A549 (cell line): ENCODE data around the gene SECISBP2L. TPM values are rescaled to one million over a fixed set of nuclear protein-coding genes. Genes with fewer than 3 reads are reported as not detected.

Experiments used
- ATAC-seq, 2 experiments: fragments of 200-7000 bp in 1 of 2; fragments of >200 bp in 1 of 2; cut with Nextera tagmentation in 1 of 2; cut with Tn5 transposase in 1 of 2; 3 replicates each; pipeline versions ENCODE4 v1.8.0 to v1.9.1; 2018 to 2020; ENCODE audit warnings: mild to moderate bottlenecking in 1 of 2, moderate library complexity in 1 of 2
- CTCF ChIA-PET: fragments of 300-600 bp; sonication (Branson Sonifier 250); formaldehyde crosslinking; extraction: SDS; loops from one replicate; lab custom pipeline; 2021; ENCODE audit warnings: antibody characterized with exemption, inconsistent platforms; lab: Yijun Ruan, JAX
- POLR2A ChIA-PET: fragments of 350-600 bp; formaldehyde crosslinking; extraction: SDS; loops from one replicate; lab custom pipeline; 2021; ENCODE audit warnings: antibody characterized with exemption, inconsistent platforms; lab: Yijun Ruan, JAX
- DNase-seq, 2 experiments: peaks; one replicate each; pipeline versions ENCODE4 v3.0.0 to v3.0.0-alpha.2; 2011 to 2016; ENCODE audit warnings: low read depth in 1 of 2, low spot score in 1 of 2
- FAIRE-seq: peaks from 2 replicates; lab custom pipeline; 2011; peaks lifted over from hg19 to GRCh38; lab: Jason Lieb, UNC
- H3K27ac ChIP-seq, 2 experiments: fragments of >200 bp; sonication (Bioruptor Twin); formaldehyde crosslinking; 3 replicates each; pipeline ENCODE4 v1.5.1; 2016 to 2017
- H3K4me1 ChIP-seq: fragments of >200 bp; sonication (Bioruptor Twin); formaldehyde crosslinking; 3 replicates; pipeline ENCODE4 v1.6.1; 2016
- H3K4me2 ChIP-seq: fragments of >200 bp; sonication (Bioruptor Twin); formaldehyde crosslinking; 3 replicates; pipeline ENCODE4 v1.6.1; 2016
- H3K4me3 ChIP-seq: fragments of >200 bp; sonication (Bioruptor Twin); formaldehyde crosslinking; 3 replicates; pipeline ENCODE4 v1.5.1; 2016
- H3K9me3 ChIP-seq: fragments of >200 bp; sonication (Bioruptor Twin); formaldehyde crosslinking; 3 replicates; pipeline ENCODE4 v1.6.1; 2016
- CBX2 ChIP-seq: fragments of 200-600 bp; sonication (generic); IDR thresholded peaks from 2 replicates; pipeline ENCODE4 v1.6.1; 2016; ENCODE audit warnings: low read depth, mild to moderate bottlenecking, borderline replicate concordance
- CEBPB ChIP-seq, 2 experiments: fragments of >200 bp in 1 of 2; sonication (Bioruptor Twin) in 1 of 2; formaldehyde crosslinking in 1 of 2; IDR thresholded peaks; 2 replicates each; pipeline ENCODE4 v1.6.1; 2012 to 2016
- CHD2 ChIP-seq: fragments of 150-350 bp; IDR thresholded peaks from 2 replicates; pipeline ENCODE4 v1.6.1; 2014; ENCODE audit warnings: low read length; ENCODE audit not compliant: partially characterized antibody
- ESRRA ChIP-seq: fragments of 150-350 bp; IDR thresholded peaks from 2 replicates; pipeline ENCODE4 v1.6.1; 2014; ENCODE audit warnings: mild to moderate bottlenecking, low read length, borderline replicate concordance
- FOSL2 ChIP-seq, 2 experiments: fragments of 450-650 bp in 1 of 2; fragments of >200 bp in 1 of 2; sonication (Bioruptor Twin) in 1 of 2; formaldehyde crosslinking; IDR thresholded peaks; 2 replicates each; pipeline versions ENCODE4 v1.5.0 to v1.6.1; 2016 to 2020; ENCODE audit warnings: mild to moderate bottlenecking in 1 of 2, moderate library complexity in 1 of 2
- FOXS1 ChIP-seq: fragments of 250-450 bp; sonication (Bioruptor Pico); IDR thresholded peaks from 2 replicates; pipeline ENCODE4 v1.5.0; 2020; ENCODE audit warnings: mild to moderate bottlenecking, moderate library complexity
- HDAC2 ChIP-seq: fragments of 200-600 bp; sonication (generic); IDR thresholded peaks from 2 replicates; pipeline ENCODE4 v1.6.1; 2016
- HEYL ChIP-seq: fragments of 250-450 bp; sonication (Bioruptor Pico); IDR thresholded peaks from 2 replicates; pipeline ENCODE4 v1.8.0; 2021; ENCODE audit warnings: mild to moderate bottlenecking, moderate library complexity
- JUNB ChIP-seq: fragments of >200 bp; sonication (Bioruptor Twin); formaldehyde crosslinking; IDR thresholded peaks from 2 replicates; pipeline ENCODE4 v1.6.1; 2016
- KDM5A ChIP-seq: fragments of 200-600 bp; sonication (generic); IDR thresholded peaks from 2 replicates; pipeline ENCODE4 v1.6.1; 2016; ENCODE audit warnings: antibody characterized with exemption, mild to moderate bottlenecking
- MYC ChIP-seq: IDR thresholded peaks from 2 replicates; pipeline ENCODE4 v1.6.1; 2012; ENCODE audit warnings: mild to moderate bottlenecking, inconsistent platforms, low read length, improper control_type of control experiment, borderline replicate concordance
- NFE2L2 ChIP-seq: fragments of 150-350 bp; conservative IDR thresholded peaks from 2 replicates; pipeline ENCODE4 v1.6.1; 2014; ENCODE audit warnings: low read length
- POLR2A ChIP-seq: IDR thresholded peaks from 2 replicates; pipeline ENCODE4 v1.6.1; 2012; ENCODE audit warnings: mild to moderate bottlenecking, low read length
- RARB ChIP-seq: fragments of 250-450 bp; sonication (Bioruptor Pico); IDR thresholded peaks from 2 replicates; pipeline ENCODE4 v1.8.0; 2021; ENCODE audit warnings: mild to moderate bottlenecking, moderate library complexity
- RFX5 ChIP-seq: fragments of 450-650 bp; IDR thresholded peaks from 2 replicates; pipeline ENCODE4 v1.7.1; 2014; ENCODE audit warnings: antibody characterized with exemption, mild to moderate bottlenecking, moderate library complexity
- RNF2 ChIP-seq: fragments of 200-600 bp; sonication (generic); IDR thresholded peaks from 2 replicates; pipeline ENCODE4 v1.6.1; 2016; ENCODE audit warnings: low read depth, mild to moderate bottlenecking, antibody characterized with exemption, moderate library complexity, borderline replicate concordance
- SREBF2 ChIP-seq: fragments of 450-650 bp; IDR thresholded peaks from 2 replicates; pipeline ENCODE4 v1.6.1; 2014; ENCODE audit warnings: mild to moderate bottlenecking, moderate library complexity
- ZSCAN20 ChIP-seq: fragments of 250-450 bp; sonication (Bioruptor Pico); IDR thresholded peaks from 2 replicates; pipeline ENCODE4 v1.8.0; 2022; ENCODE audit warnings: mild to moderate bottlenecking, moderate library complexity
- WGBS: methylation state at CpG from one replicate; pipeline ENCODE4 v1.1.6; 2017; ENCODE audit errors: missing lambda C conversion rate; 5-methylcytosine and 5-hydroxymethylcytosine counted together
- polyA plus RNA-seq, 4 experiments: library from polyadenylated mRNA; depleted of rRNA in 3 of 4; stranded (reverse); fragments of >200 nt; fragmentation: RNase III in 1 of 4; extraction: RNeasy Plus Mini Kit Qiagen cat#74134 plus additional on column Dnase treatment in 1 of 4; gene quantifications; 2 replicates in 3 of 4; 3 replicates in 1 of 4; pipeline ENCODE4 v1.2.3, GENCODE V29; 2011 to 2017
- TF ChIP-seq, protein P1 (sequence below): fragments of 150-350 bp; IDR thresholded peaks from 2 replicates; pipeline ENCODE4 v1.6.1; 2014; ENCODE audit warnings: low read depth, mild to moderate bottlenecking, low read length
- TF ChIP-seq, protein P2 (sequence below): IDR thresholded peaks from 2 replicates; pipeline ENCODE4 v1.6.1; 2012
- TF ChIP-seq, protein P3 (sequence below): fragments of 250-450 bp; sonication (Bioruptor Pico); IDR thresholded peaks from 2 replicates; pipeline ENCODE4 v1.5.0; 2020; ENCODE audit warnings: low read depth, mild to moderate bottlenecking, moderate library complexity
- TF ChIP-seq, protein P4 (sequence below): IDR thresholded peaks from 2 replicates; pipeline ENCODE4 v1.6.1; 2012; ENCODE audit warnings: low read depth, borderline replicate concordance
- TF ChIP-seq, protein P5 (sequence below): fragments of >200 bp; sonication (Bioruptor Twin); formaldehyde crosslinking; IDR thresholded peaks from 3 replicates; pipeline ENCODE4 v1.5.1; 2016

SECISBP2L gene
- polyA plus RNA-seq, 2 of the 4 experiments (the other 2 are of a cell fraction), result 7.5 to 15.0 TPM

DNA sequence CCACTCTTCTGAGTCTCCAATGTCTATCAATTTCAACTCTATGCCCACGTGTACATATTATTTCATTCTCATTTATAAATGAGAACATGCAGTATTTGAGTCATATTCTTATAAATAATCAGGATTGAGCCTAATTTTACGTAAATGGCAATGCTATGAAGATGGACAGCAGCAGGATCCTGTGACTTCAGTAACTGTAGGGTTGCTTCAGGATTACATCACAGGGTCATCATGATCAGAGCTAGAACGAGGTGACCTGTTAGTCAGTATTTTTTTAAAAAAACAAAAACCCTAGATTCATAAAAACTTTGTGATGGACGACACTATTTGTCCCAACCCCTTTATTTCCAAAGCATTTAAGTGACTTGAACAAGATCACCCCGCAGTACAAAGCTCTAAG is 104.3 kb downstream of the SECISBP2L start (continued):
- TF ChIP-seq, protein P1, sequence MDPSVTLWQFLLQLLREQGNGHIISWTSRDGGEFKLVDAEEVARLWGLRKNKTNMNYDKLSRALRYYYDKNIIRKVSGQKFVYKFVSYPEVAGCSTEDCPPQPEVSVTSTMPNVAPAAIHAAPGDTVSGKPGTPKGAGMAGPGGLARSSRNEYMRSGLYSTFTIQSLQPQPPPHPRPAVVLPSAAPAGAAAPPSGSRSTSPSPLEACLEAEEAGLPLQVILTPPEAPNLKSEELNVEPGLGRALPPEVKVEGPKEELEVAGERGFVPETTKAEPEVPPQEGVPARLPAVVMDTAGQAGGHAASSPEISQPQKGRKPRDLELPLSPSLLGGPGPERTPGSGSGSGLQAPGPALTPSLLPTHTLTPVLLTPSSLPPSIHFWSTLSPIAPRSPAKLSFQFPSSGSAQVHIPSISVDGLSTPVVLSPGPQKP, result no peak
- TF ChIP-seq, protein P2, sequence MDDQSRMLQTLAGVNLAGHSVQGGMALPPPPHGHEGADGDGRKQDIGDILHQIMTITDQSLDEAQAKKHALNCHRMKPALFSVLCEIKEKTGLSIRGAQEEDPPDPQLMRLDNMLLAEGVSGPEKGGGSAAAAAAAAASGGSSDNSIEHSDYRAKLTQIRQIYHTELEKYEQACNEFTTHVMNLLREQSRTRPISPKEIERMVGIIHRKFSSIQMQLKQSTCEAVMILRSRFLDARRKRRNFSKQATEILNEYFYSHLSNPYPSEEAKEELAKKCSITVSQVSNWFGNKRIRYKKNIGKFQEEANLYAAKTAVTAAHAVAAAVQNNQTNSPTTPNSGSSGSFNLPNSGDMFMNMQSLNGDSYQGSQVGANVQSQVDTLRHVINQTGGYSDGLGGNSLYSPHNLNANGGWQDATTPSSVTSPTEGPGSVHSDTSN, result no peak
- TF ChIP-seq, protein P3, sequence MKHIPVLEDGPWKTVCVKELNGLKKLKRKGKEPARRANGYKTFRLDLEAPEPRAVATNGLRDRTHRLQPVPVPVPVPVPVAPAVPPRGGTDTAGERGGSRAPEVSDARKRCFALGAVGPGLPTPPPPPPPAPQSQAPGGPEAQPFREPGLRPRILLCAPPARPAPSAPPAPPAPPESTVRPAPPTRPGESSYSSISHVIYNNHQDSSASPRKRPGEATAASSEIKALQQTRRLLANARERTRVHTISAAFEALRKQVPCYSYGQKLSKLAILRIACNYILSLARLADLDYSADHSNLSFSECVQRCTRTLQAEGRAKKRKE (CRISPR knock-in tag), result no peak
- TF ChIP-seq RFX5, result no peak
- TF ChIP-seq, all 56 proteins: peak for 0

DNA sequence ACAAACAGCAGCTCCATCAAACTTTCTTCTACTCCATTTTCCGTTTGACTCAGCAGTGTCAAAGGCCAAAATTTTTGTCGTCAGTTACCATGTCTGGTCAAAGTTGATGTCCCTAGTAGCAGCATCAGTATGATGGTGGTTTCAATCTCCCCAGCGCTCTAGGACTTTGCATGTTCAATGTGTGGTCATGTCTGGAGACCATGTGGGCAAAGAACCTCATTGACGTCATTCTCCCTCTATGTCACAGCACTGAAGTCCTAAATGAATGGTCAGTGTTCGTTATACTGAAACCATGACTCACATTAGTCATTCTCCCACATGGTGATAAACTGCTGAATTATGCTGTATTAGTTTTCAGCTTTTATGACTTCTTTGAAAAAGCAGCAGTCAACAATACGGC is 105.7 kb downstream of the SECISBP2L start:
- Histone ChIP-seq H3K27ac (peak overlapping the region in 1 of 2 experiments; percentile 61; a peak in 2 of 6 replicates), H3K4me1 (peaks cover 21% of the 10 kb centered on the region)
- TF ChIP-seq FOSL2 (IDR thresholded peaks at IDR 0.05), result no peak
- no peak; the same call in 1 of the 2 replicates for TF ChIP-seq FOSL2 (CRISPR knock-in tag; IDR thresholded peaks at IDR 0.05)
- no peak for TF ChIP-seq POLR2A
- TF ChIP-seq, protein P3 (CRISPR knock-in tag), result no peak
- no peak for TF ChIP-seq CEBPB (IDR thresholded peaks at IDR 0.05)
- no peak for TF ChIP-seq RARB (CRISPR knock-in tag)
- no peak for TF ChIP-seq MYC
- TF ChIP-seq ZSCAN20 (CRISPR knock-in tag), result no peak
- TF ChIP-seq SREBF2, result no peak
- TF ChIP-seq, protein P4, sequence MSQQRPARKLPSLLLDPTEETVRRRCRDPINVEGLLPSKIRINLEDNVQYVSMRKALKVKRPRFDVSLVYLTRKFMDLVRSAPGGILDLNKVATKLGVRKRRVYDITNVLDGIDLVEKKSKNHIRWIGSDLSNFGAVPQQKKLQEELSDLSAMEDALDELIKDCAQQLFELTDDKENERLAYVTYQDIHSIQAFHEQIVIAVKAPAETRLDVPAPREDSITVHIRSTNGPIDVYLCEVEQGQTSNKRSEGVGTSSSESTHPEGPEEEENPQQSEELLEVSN, result no peak
- TF ChIP-seq, protein P5, sequence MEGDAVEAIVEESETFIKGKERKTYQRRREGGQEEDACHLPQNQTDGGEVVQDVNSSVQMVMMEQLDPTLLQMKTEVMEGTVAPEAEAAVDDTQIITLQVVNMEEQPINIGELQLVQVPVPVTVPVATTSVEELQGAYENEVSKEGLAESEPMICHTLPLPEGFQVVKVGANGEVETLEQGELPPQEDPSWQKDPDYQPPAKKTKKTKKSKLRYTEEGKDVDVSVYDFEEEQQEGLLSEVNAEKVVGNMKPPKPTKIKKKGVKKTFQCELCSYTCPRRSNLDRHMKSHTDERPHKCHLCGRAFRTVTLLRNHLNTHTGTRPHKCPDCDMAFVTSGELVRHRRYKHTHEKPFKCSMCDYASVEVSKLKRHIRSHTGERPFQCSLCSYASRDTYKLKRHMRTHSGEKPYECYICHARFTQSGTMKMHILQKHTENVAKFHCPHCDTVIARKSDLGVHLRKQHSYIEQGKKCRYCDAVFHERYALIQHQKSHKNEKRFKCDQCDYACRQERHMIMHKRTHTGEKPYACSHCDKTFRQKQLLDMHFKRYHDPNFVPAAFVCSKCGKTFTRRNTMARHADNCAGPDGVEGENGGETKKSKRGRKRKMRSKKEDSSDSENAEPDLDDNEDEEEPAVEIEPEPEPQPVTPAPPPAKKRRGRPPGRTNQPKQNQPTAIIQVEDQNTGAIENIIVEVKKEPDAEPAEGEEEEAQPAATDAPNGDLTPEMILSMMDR, result no peak
- no peak for TF ChIP-seq NFE2L2
- TF ChIP-seq, all 56 proteins: peak for 0
- H3K9me3 ChIP-seq, result no peaks in the 10 kb centered on the region
- peak overlapping the region; percentile 41 for H3K4me2 ChIP-seq
- FAIRE-seq, result no peak
- ChIA-PET CTCF (no interaction called here), POLR2A (no interaction called here)
- no peak overlapping the region for H3K4me3 ChIP-seq
- DNase-seq, result peak in 1 of 2 experiments; percentile 53
- ATAC-seq, result peak; percentile 69 to 76; a peak in 5 of 6 replicates
- WGBS, result 44% methylated on average over 6 of the region's 6 CpGs

DNA sequence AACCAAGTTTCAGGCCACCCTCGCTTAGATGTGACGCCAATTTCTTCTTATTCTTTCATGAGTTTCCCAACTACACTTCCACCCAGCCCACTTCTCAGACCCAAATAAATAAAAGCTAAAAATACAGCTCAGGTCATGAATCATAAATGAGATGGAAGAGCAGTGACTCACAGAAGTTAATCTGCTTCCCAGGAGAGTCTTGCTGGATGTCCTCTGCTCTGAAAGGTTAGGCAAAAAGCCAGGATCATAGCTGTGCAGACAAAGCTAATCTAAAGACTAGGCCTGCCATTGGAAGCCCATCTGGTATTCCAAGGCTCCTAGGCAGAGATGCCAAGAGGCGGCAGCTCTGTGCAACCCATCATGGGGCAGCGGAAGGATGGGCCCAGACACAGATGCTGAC is 106.6 kb downstream of the SECISBP2L start:
- FAIRE-seq, result no peak
- ATAC-seq, result peak; percentile 81 to 87
- Histone ChIP-seq H3K4me2 (peak overlapping the region; percentile 41; the same call in 2 of the 3 replicates), H3K4me1 (peaks cover 20% of the 10 kb centered on the region), H3K4me3 (no peak overlapping the region), H3K27ac (peak overlapping the region; percentile 48 to 61; a peak in 3 of 6 replicates), H3K9me3 (no peaks in the 10 kb centered on the region)
- WGBS, result 71% methylated on average over 4 of the region's 4 CpGs
- POLR2A ChIA-PET, result interaction anchor here (0.9 kb wide), 1 partner anchor 62 kb away, joined by 4 read pairs; the partner anchor contains the start of gene EID1
- peak; percentile 7 to 50 for DNase-seq
- CTCF ChIA-PET, result interaction anchor here (0.8 to 1.0 kb wide), 2 partner anchors 25 to 26 kb away, joined by 3 read pairs; partner anchors contain the start of gene SHC4
- no peak for TF ChIP-seq CHD2
- 0 out of 2 replicates have a peak, but pooled peaks have one; percentile 33 for TF ChIP-seq FOSL2 (IDR thresholded peaks at IDR 0.05)
- 0 out of 2 replicates have a peak, but pooled peaks have one; percentile 9 for TF ChIP-seq FOSL2 (CRISPR knock-in tag; IDR thresholded peaks at IDR 0.05)
- TF ChIP-seq, protein P1, result no peak
- TF ChIP-seq JUNB, result 0 out of 2 replicates have a peak, but pooled peaks have one; percentile 24
- no peak for TF ChIP-seq HDAC2
- no peak for TF ChIP-seq HEYL (CRISPR knock-in tag)
- no peak for TF ChIP-seq SREBF2
- no peak for TF ChIP-seq CBX2
- no peak for TF ChIP-seq ESRRA
- no peak for TF ChIP-seq RNF2
- TF ChIP-seq KDM5A, result no peak
- TF ChIP-seq FOXS1, result no peak
- TF ChIP-seq CEBPB (IDR thresholded peaks at IDR 0.05), result no peak
- no peak for TF ChIP-seq POLR2A
- no peak for TF ChIP-seq MYC
